Measurements from ENCODE around the gene ULK3.

The ULK3 gene

DNA sequence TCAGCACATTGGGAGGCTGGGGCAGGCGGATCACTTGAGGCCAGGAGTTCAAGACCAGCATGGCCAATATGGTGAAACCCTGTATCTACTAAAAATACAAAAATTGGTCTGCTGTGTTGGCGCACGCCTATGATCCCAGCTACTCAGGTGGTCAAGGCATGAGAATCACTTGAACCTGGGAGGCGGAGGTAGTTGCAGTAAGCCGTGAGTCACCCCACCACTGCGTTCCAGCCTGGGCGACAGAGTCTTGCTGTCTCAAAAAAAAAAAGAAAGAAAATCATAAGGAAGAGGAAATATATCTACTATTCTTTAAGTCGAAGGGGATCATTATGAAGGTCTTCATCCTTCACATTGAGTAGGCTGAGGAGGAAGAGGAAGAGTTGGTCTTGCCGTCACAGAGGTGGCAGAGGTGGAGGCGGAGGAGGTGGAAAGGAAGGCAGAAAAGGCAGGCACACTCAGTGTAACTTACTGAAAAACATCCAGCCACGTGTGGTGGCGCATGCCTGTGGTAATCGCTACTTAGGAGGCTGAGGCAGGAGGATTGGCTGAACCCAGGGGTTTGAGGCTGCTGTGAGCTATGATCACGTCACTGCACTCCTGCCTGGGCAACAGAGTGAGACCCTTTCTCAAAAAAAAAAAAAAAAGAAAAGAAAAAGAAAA, 46.9 kb downstream of the ULK3 start:
- TF ChIP-seq ZBTB7A (IDR thresholded peaks at IDR 0.05; ENCODE audit: low read depth) (no peak), TCF12 (IDR thresholded peaks at IDR 0.05; ENCODE audit: low read depth) (no peak), EP300 (IDR thresholded peaks at IDR 0.05; ENCODE audit: borderline replicate concordance) (no peak)

DNA sequence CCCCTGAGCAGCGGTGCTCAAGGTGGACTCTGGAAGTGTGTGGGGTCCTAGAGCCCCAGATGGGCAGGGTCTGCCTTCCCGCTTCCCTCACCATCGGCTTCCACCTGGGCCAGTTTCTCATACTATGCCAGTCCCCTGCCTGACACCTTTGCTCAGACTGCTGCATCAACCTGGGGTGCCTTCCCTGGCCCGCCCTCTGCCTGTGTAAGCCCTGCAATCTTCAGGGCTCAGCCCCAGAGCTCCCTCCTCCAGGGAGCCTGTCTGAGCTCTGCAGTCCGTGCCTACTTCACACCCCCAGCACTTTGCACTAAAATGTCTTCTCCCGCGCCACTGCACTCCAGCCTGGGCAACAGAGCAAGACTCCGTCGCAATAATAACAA, 48.0 kb downstream of the ULK3 start:
- no peak for TF ChIP-seq MAX (IDR thresholded peaks at IDR 0.05)
- no peak for TF ChIP-seq TAF1 (IDR thresholded peaks at IDR 0.05; ENCODE audit: low read depth)
- TF ChIP-seq CREB1 (IDR thresholded peaks at IDR 0.05; ENCODE audit: low read depth), result no peak
- no peak for TF ChIP-seq CEBPB (IDR thresholded peaks at IDR 0.05)
- no peak for TF ChIP-seq FOXM1 (IDR thresholded peaks at IDR 0.05; ENCODE audit: borderline replicate concordance, low read depth)
- no peak for TF ChIP-seq TCF12 (IDR thresholded peaks at IDR 0.05; ENCODE audit: low read depth)
- no peak for TF ChIP-seq NFIC (IDR thresholded peaks at IDR 0.05)

DNA sequence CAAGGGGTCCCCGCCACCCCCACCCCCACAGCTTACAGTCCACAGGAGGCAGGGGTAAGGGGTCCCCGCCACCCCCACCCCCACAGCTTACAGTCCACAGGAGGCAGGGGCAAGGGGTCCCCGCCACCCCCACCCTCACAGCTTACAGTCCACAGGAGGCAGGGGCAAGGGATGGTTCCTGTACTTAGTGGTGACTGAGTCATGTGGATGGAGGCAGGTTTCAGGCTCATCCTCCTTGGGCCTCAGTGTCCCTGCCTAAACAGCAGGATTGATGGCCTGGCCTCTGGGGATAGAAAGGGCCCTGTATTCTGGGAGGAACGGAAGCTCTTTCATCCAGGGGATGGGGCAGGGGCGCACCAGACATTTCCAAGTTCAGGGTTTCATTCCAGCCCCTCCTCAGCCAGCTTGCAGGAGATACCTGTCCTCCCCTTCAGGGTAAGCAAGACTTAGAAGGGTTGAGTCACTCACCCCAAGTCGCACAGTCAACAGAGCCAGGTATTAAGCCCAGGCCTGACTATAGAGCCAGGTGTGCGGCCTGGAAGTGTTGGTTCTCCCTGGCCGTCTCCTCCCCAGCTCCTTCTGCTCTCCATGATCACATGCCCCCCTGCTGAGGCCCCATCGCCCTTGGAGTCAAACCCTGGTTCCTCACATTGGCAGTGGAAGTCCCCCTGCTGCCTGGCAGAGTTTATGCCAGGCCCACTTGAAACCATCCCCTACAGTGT, 48.5 kb downstream of the ULK3 start:
- no peak for TF ChIP-seq NFIC (IDR thresholded peaks at IDR 0.05)
- TF ChIP-seq RAD21 (IDR thresholded peaks at IDR 0.05; ENCODE audit: low read depth), result no peak
- no peak for TF ChIP-seq CREB1 (IDR thresholded peaks at IDR 0.05; ENCODE audit: low read depth)
- TF ChIP-seq, protein P1, sequence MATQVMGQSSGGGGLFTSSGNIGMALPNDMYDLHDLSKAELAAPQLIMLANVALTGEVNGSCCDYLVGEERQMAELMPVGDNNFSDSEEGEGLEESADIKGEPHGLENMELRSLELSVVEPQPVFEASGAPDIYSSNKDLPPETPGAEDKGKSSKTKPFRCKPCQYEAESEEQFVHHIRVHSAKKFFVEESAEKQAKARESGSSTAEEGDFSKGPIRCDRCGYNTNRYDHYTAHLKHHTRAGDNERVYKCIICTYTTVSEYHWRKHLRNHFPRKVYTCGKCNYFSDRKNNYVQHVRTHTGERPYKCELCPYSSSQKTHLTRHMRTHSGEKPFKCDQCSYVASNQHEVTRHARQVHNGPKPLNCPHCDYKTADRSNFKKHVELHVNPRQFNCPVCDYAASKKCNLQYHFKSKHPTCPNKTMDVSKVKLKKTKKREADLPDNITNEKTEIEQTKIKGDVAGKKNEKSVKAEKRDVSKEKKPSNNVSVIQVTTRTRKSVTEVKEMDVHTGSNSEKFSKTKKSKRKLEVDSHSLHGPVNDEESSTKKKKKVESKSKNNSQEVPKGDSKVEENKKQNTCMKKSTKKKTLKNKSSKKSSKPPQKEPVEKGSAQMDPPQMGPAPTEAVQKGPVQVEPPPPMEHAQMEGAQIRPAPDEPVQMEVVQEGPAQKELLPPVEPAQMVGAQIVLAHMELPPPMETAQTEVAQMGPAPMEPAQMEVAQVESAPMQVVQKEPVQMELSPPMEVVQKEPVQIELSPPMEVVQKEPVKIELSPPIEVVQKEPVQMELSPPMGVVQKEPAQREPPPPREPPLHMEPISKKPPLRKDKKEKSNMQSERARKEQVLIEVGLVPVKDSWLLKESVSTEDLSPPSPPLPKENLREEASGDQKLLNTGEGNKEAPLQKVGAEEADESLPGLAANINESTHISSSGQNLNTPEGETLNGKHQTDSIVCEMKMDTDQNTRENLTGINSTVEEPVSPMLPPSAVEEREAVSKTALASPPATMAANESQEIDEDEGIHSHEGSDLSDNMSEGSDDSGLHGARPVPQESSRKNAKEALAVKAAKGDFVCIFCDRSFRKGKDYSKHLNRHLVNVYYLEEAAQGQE (IDR thresholded peaks at IDR 0.05; ENCODE audit: low read depth), result no peak
- no peak for TF ChIP-seq TAF1 (IDR thresholded peaks at IDR 0.05; ENCODE audit: low read depth)
- no peak for TF ChIP-seq ZBTB7A (IDR thresholded peaks at IDR 0.05; ENCODE audit: low read depth)
- TF ChIP-seq TCF12 (IDR thresholded peaks at IDR 0.05; ENCODE audit: low read depth), result no peak
- TF ChIP-seq EP300 (IDR thresholded peaks at IDR 0.05; ENCODE audit: borderline replicate concordance), result no peak
- no peak for TF ChIP-seq YY1 (IDR thresholded peaks at IDR 0.05; ENCODE audit: low read depth)
- TF ChIP-seq MAX (IDR thresholded peaks at IDR 0.05), result no peak
- TF ChIP-seq CEBPB (IDR thresholded peaks at IDR 0.05), result no peak
- TF ChIP-seq, protein P2, sequence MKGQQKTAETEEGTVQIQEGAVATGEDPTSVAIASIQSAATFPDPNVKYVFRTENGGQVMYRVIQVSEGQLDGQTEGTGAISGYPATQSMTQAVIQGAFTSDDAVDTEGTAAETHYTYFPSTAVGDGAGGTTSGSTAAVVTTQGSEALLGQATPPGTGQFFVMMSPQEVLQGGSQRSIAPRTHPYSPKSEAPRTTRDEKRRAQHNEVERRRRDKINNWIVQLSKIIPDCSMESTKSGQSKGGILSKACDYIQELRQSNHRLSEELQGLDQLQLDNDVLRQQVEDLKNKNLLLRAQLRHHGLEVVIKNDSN (IDR thresholded peaks at IDR 0.05), result no peak
- TF ChIP-seq FOXM1 (IDR thresholded peaks at IDR 0.05; ENCODE audit: borderline replicate concordance, low read depth), result no peak

- TF ChIP-seq TCF12 (IDR thresholded peaks at IDR 0.05; ENCODE audit: low read depth) (no peak), ZBTB7A (IDR thresholded peaks at IDR 0.05; ENCODE audit: low read depth) (no peak), EP300 (IDR thresholded peaks at IDR 0.05; ENCODE audit: borderline replicate concordance) (no peak)
- TF ChIP-seq, protein P1 (IDR thresholded peaks at IDR 0.05; ENCODE audit: low read depth), result no peak
Measured at GRCh38 chr15:74793135-74794028, 49.6 kb downstream of the ULK3 start.

DNA sequence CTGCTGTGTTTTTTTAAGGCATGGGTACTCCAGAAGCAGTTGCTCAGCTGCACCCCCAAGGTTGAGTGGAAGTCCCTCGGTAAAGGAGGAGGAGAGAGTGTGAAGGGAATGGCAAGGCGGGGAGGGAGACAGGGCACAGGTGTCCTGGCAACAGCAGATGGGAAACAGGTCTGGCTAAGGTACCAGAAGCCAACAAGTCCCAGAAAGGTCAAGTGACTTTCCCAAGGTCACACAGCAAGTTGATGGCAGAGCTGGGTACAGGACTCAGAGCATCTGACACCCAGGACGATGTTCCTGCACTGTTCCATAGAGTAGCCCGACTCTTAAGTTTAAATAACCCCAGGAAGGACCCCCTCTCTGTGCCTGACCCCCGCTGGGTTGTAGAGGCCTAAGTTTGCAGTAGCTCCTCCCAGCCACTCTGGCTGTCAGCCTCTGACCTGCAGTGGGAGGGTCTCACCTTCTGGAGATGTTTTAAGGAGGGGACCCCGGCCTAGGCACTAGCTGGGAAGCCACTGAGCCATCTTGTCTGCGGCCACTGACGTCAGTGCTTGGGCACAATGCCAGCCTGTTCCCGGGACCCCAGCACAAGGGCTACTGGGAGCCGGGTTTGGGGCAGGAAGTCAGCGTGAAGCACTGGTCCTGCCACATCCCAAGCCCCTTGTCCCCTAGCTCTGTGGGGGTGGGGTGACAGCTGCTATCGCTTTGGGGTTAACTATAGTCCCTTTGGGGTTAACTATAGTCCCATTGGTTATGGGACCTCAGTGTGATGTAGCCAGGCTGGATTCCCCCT, 50.5 kb downstream of the ULK3 start:
- TF ChIP-seq, protein P1 (IDR thresholded peaks at IDR 0.05; ENCODE audit: low read depth), result no peak
- TF ChIP-seq TEAD4 (IDR thresholded peaks at IDR 0.05) (no peak), ZBTB7A (IDR thresholded peaks at IDR 0.05; ENCODE audit: low read depth) (no peak), CREB1 (IDR thresholded peaks at IDR 0.05; ENCODE audit: low read depth) (no peak), CEBPB (IDR thresholded peaks at IDR 0.05) (no peak), YY1 (IDR thresholded peaks at IDR 0.05; ENCODE audit: low read depth) (no peak), EGR1 (IDR thresholded peaks at IDR 0.05) (no peak), MAX (IDR thresholded peaks at IDR 0.05) (no peak), TAF1 (IDR thresholded peaks at IDR 0.05; ENCODE audit: low read depth) (no peak), EP300 (IDR thresholded peaks at IDR 0.05; ENCODE audit: borderline replicate concordance) (no peak), TCF12 (IDR thresholded peaks at IDR 0.05; ENCODE audit: low read depth) (no peak), NFIC (IDR thresholded peaks at IDR 0.05) (no peak), RAD21 (IDR thresholded peaks at IDR 0.05; ENCODE audit: low read depth) (no peak)
- TF ChIP-seq, protein P2 (IDR thresholded peaks at IDR 0.05), result no peak
